ENCODE data around the gene TCF21.

TCF21 gene

GRCh38 chr6:133892813-133893691 is 4.1 kb downstream of the TCF21 start:
- no peak overlapping the region for H3K4me3 ChIP-seq (ENCODE audit: low read length)
- TF ChIP-seq CTCF (IDR thresholded peaks at IDR 0.05; ENCODE audit: insufficient read depth, low read depth, low read length, missing control alignments): no peak
- no peak for DNase-seq (ENCODE audit: low read depth)

GRCh38 chr6:133893946-133894345 is 5.0 kb downstream of the TCF21 start:
- no peak for TF ChIP-seq CTCF (IDR thresholded peaks at IDR 0.05; ENCODE audit: insufficient read depth, low read depth, low read length, missing control alignments)
- no peak overlapping the region for H3K4me3 ChIP-seq (ENCODE audit: low read length)
- no peak for DNase-seq (ENCODE audit: low read depth)

GRCh38 chr6:133894369-133894768 is 5.5 kb downstream of the TCF21 start:
- no peak for TF ChIP-seq CTCF (IDR thresholded peaks at IDR 0.05; ENCODE audit: insufficient read depth, low read depth, low read length, missing control alignments)
- no peak overlapping the region for H3K4me3 ChIP-seq (ENCODE audit: low read length)
- no peak for DNase-seq (ENCODE audit: low read depth)

- no peak for TF ChIP-seq CTCF (IDR thresholded peaks at IDR 0.05; ENCODE audit: insufficient read depth, low read depth, low read length, missing control alignments)
- no peak overlapping the region for H3K4me3 ChIP-seq (ENCODE audit: low read length)
- no peak for DNase-seq (ENCODE audit: low read depth)
Measured at GRCh38 chr6:133894795-133895358, 6.0 kb downstream of the TCF21 start.

GRCh38 chr6:133895573-133896343 is 6.8 kb downstream of the TCF21 start:
- no peak for DNase-seq (ENCODE audit: low read depth)
- TF ChIP-seq CTCF (IDR thresholded peaks at IDR 0.05; ENCODE audit: insufficient read depth, low read depth, low read length, missing control alignments): no peak
- no peak overlapping the region for H3K4me3 ChIP-seq (ENCODE audit: low read length)

- no peak for TF ChIP-seq CTCF (IDR thresholded peaks at IDR 0.05; ENCODE audit: insufficient read depth, low read depth, low read length, missing control alignments)
- no peak for DNase-seq (ENCODE audit: low read depth)
Measured at GRCh38 chr6:133896344-133896721, 7.4 kb downstream of the TCF21 start.

More at GRCh38 chr6:133896344-133896721, 7.4 kb downstream of the TCF21 start:
- no peak overlapping the region for H3K4me3 ChIP-seq (ENCODE audit: low read length)
